NCI-H2171 treated with DMSO at 0.1 percent for 48 hours (cell line): ENCODE measurements around the gene PCNX1.

Source experiments
- DNase-seq: peaks from one replicate; lab custom pipeline; 2025; lab: John Stamatoyannopoulos, UW

PCNX1 gene

GRCh38 chr14:71086567-71086966, 179.3 kb downstream of the PCNX1 start:
- no peak for DNase-seq

- DNase-seq, result no peak
Measured at GRCh38 chr14:71089971-71090370, 182.7 kb downstream of the PCNX1 start.

GRCh38 chr14:71094722-71095121, 187.5 kb downstream of the PCNX1 start:
- DNase-seq, result no peak

GRCh38 chr14:71096947-71097346, 189.7 kb downstream of the PCNX1 start:
- DNase-seq, result no peak

- DNase-seq, result peak; percentile 69
Measured at GRCh38 chr14:71103662-71104484, 196.6 kb downstream of the PCNX1 start.

- DNase-seq, result no peak
Measured at GRCh38 chr14:71105177-71105576, 197.9 kb downstream of the PCNX1 start.

- no peak for DNase-seq
Measured at GRCh38 chr14:71107921-71108320, 200.7 kb downstream of the PCNX1 start.

GRCh38 chr14:71108398-71109119, 201.3 kb downstream of the PCNX1 start:
- DNase-seq, result no peak

GRCh38 chr14:71113376-71113775, 206.1 kb downstream of the PCNX1 start:
- no peak for DNase-seq

- DNase-seq, result no peak
Measured at GRCh38 chr14:71114565-71114964, 207.3 kb downstream of the PCNX1 start.

GRCh38 chr14:71115306-71115705, 208.0 kb downstream of the PCNX1 start:
- DNase-seq, result no peak

- no peak for DNase-seq
Measured at GRCh38 chr14:71115821-71116567, 208.7 kb downstream of the PCNX1 start.

GRCh38 chr14:71116568-71117122, 209.4 kb downstream of the PCNX1 start:
- no peak for DNase-seq

- no peak for DNase-seq
Measured at GRCh38 chr14:71117839-71118743, 210.8 kb downstream of the PCNX1 start.

GRCh38 chr14:71119075-71119474, 211.8 kb downstream of the PCNX1 start:
- DNase-seq, result no peak

- no peak for DNase-seq
Measured at GRCh38 chr14:71119832-71120231, 212.6 kb downstream of the PCNX1 start.

GRCh38 chr14:71121001-71121400, 213.7 kb downstream of the PCNX1 start:
- no peak for DNase-seq

- DNase-seq, result peak; percentile 48
Measured at GRCh38 chr14:71121711-71122110, 214.5 kb downstream of the PCNX1 start.

- no peak for DNase-seq
Measured at GRCh38 chr14:71122866-71123565, 215.8 kb downstream of the PCNX1 start.

GRCh38 chr14:71123579-71124135, 216.4 kb downstream of the PCNX1 start:
- no peak for DNase-seq
